ENCODE results near the gene NKD1. TPM values are rescaled to one million over a fixed set of nuclear protein-coding genes. Genes with fewer than 3 reads are reported as not detected.

The NKD1 gene
- total RNA-seq, 1 donor from 2014 or later = 1.5 TPM

DNA sequence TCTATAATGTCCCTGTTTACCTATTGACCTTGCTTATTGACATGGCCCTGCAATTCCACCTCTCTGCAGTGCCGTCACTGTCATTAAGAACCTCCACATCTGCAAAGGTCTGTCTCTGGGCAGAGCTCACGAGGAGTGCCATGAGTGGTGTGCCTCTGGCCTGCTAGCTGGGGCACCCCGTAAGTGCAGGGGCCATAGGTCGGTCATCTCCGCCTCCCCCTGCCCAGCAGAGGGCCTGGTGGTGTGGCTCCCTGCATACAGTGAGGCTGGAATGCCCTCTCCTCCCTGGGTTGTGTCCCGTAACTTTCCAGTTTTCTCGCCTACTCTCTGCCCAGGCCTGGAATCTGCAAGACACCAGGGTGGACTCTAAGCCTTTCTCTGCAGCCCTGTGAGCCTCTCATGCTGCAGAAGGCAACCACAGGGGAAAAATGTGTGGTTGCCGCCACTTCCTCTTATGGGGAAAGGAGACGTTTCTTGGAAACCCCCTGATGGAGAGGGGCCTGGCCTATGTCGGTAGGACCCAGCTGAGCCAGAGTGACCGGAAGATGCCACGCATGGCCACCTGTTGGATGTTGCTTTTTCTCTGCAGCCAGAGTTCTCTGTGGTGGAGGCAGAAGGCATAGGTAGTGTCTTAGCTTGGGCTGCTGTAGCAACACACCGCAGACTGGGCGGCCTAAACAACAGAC, 135.6 kb downstream of the NKD1 start:
- intact Hi-C loops (cut with micrococcal nuclease) = loop anchor here (1.0 to 5.0 kb wide), 9 partner anchors 15 to 657 kb away; partner anchors contain the start of genes ADCY7, BRD7, CNEP1R1 and HEATR3

DNA sequence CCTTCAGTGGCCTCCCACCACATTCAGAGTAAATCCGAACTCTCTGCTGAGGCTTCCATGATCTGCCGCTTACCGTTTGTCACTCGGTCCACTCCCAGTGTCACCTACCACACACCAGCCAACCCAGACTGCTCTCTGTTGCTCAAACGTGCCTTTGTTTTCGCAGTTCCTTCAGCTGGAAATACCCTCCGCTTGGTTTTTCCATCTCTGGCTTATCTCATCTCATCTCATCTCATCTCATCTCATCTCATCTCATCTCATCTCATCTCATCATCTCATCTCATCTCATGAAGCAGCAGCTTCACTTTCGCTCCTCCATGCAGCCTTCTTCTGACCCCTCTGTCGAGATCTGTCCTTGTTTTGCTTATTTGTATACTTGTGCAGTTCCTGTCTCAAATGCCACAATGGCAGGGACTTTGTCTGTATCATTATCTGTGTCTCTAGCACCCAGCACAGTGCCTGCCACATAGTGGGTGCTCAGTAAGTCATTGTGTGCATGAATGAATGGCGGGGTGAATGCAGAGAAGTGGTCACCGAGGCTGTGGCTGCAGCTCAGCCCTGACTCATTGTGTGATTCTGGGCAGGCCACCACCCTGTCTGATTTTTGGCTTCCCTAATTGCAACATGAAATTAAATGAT, 136.7 kb downstream of the NKD1 start:
- intact Hi-C loops (cut with micrococcal nuclease) = loop anchor here (1.0 to 5.0 kb wide), 10 partner anchors 14 to 658 kb away; partner anchors contain the start of genes ADCY7, BRD7, CNEP1R1 and HEATR3

DNA sequence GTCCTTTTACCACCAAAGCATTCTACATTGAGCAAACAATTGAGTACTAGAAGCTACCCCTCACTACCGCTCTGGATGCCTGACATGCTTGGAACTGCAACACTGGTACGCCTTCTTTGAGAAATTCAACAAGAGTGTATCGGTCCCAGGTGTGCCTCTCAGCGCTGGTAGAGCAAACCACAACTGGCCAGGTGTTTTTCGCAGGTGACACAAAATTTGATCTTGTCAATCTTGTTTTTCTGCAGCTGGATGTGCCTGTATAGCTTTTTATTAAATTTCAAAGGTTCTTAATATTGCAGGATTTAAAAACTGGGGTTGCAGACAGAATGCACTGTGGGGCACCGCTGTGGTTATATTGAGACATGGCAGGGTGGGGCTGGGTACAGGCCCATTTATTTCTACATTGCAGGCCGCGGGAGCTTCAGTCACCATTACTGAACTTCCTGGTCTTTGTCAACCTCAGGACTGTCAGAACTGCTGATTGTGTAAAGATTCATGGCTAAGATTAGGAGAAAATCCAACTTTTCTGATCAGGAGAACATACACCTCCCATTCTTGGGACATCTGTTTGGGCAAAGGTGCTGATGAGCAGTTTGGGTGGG, 137.4 kb downstream of the NKD1 start:
- intact Hi-C loops (cut with micrococcal nuclease) = loop anchor here (1.0 to 2.0 kb wide), 4 partner anchors 13 to 139 kb away; no protein-coding TSS in a partner anchor

DNA sequence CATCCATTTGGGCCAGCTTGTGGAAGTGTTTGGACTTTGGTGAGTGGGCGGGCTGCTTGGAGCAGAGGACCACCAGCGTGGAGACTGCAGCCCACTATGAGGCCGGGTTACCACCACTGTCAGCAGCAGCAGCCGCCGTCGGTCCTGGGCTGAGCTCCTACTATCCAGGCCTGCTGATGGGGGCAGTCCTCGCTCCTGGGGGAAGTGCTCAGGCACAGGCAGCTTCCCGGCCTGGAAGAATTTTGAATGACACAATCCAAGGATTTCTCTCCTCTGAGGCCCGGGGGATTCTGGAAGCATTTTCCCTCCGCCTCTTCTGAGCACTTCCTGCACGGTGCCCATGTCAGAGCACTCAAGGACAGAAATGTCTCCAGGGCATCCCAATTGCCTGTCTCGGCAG, 139.9 kb downstream of the NKD1 start:
- intact Hi-C loops (cut with micrococcal nuclease) = no loop called here

DNA sequence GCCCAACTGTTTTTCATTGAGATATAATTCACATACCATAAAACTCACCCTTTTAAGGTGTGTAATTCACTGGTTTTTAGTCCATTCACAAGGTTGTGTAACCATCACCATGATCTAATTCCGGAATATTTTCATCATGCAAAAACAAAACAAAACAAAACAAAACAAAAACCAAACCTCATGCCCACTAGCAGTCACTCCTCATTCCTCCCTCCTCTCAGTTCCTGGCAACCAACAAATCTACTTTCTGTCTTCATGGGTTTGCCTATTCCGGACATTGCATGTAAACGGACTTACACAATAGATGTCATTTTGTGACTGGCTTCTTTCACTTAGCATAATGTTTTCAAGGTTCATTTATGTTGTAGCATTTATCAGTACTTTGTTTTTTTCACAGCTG, 140.7 kb downstream of the NKD1 start:
- intact Hi-C loops (cut with micrococcal nuclease) = no loop called here

DNA sequence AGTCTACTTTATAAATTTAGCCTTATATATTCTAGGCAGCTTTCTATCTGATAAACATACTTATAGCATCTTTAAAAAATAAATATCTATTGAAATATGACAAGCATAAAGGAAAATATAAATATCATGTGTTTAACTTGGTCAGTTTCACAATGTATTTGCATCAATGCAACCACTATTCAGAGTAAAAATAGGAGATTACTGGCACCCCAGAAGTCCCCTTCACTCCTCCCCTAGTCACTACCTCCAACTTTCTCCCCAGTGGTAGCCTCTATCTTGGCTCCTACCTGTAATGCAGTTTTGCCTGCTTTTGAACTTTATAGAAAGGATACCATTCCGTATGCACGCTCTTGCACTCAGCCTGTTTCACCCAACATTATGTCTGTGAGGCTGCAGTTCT, 142.0 kb downstream of the NKD1 start:
- intact Hi-C loops (cut with micrococcal nuclease) = no loop called here

DNA sequence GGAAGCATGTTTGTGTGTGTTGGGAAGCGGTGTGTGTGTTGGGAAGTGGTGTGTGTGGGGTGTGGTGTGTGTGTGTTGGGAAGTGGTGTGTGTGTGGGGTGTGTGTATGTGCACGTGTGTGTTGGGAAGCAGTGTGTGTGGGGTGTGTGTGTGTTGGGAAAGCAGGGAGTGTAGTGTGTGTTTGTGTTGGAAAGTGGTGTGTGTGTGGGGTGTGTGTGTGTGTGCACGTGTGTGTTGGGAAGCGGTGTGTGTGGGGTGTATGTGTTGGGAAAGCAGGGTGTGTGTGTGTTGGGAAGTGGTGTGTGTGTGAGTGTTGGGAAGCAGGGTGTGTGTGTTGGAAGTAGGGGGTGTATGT, 144.4 kb downstream of the NKD1 start:
- intact Hi-C loops (cut with micrococcal nuclease) = no loop called here

DNA sequence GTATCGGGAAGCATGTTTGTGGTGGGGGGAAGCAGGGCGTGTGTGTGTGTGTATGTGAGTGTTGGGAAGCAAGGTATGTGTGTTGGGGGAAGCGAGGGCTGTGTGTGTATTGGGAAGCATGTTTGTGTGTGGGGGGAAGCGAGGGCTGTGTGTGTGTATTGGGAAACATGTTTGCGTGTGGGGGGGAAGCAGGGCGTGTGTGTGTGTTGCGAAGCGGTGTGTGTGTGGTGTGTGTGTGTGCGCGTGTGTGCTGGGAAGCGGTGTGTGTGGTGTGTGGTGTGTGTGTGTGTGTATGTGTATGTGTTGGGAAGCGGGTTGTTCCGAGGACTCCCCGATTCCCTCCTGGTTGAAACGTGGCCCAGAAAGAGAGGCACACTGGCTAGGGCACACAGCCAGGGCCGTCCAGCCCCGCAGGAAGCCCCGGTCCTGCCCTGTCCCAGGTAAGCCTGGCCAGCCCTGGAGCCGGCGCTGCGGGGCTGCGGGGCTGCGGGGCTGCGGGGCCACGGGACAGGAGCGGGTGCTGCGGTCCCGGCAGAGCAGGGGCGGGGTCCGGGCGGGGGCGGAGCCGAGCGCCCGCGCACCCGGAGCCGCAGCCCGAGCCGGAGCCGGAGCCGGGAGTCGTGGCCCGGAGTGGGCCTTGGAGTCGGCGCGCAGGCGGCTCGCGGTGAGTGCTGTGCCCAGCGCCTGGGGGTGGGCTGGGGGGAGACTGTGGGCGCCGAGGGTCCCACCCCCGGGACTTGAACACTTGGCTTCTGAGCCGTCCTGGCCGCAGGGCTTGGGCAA, 145.0 kb downstream of the NKD1 start, which contains the start of gene NOD2:
TSS of gene NOD2 (plus strand) at position 608 of the 783 bp plus-strand sequence. CDS start 5,890 bp downstream, outside the sequence.
- intact Hi-C loops (cut with micrococcal nuclease) = no loop called here

DNA sequence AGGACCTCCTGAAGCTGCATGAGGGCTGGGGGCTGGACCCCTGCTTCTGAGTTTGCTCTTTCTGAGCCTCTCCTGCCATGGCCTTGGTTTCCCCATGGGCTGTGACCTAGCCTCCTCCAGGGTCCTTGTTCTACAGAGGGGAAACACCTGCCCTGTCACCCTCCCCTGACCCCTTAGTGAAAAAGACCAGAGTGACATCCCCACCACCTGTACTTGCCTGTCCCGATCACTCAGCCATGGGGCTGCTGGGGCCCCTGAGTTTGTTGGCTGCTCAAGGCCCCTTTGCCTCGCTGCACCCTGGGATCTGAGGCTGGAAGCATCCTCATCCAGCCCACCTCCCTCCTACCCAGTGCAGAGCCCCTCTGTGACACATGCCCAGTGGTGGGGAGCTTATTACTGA, 146.0 kb downstream of the NKD1 start:
- intact Hi-C loops (cut with micrococcal nuclease) = no loop called here

DNA sequence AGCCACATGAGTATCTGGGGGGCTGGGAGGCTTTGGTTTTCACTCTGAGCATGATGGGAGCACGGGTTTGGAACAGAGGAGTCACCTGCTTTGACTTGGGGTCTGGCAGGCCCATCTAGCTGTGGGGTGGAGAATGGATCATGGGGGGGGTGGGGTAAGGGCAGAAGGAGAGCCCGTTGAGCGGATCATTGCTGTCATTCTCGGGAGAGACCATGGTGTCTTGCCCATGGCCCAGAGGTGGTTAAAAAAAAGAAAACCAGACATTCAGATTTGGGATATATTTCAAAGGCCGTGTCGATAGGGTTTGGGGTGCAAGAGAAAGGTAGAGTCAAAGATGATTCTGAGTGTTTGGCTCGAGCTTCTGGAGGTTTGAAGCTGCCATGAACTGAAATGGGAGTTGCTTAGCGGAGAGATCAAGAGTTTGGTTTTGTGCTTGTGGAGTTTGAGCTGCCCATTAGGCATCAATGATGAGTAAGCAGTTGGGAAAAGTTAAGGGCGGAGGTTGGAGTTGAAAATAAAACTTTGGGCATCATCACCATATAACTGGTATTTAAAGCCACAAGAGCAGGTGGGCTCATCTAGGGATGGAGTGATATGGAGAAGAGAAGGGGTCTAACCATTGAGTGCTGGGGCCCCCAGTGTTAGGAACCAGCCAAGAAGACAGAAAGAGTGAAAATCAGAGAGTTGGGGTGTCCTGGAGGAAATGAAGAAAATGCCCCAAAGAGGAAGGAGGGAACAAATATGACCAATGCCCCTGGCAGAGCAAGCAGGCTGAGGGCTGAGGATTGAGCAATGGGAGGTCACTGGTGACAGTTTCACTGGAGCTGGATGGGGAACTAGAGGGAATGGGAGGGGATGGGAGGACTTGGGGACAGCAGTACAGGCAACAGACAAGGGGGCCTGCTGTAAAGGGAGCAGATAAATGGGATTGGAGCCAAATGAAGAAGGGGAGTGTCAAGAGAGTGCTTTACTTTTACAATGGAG, 147.1 kb downstream of the NKD1 start:
- intact Hi-C loops (cut with micrococcal nuclease) = no loop called here

DNA sequence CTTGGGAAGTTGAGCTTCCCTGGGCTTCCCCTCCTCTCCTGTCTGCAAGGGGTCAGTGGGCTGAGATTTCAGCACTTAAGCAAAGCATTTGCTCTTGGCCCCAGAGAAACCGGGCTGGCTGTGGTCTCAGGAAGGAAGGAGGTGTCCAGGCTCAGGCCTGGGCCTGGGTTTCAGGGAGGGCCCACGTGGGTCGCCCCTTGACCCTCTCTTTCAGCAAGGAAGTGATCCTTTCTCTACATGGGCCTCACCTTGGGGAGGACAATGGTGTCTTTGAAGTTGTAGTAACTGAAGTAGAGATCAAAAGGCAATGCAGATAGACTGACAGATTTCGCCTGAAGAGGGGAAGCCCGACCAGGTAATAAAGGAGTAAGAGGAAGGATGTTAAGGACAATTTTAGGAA, 147.9 kb downstream of the NKD1 start:
- intact Hi-C loops (cut with micrococcal nuclease) = no loop called here

DNA sequence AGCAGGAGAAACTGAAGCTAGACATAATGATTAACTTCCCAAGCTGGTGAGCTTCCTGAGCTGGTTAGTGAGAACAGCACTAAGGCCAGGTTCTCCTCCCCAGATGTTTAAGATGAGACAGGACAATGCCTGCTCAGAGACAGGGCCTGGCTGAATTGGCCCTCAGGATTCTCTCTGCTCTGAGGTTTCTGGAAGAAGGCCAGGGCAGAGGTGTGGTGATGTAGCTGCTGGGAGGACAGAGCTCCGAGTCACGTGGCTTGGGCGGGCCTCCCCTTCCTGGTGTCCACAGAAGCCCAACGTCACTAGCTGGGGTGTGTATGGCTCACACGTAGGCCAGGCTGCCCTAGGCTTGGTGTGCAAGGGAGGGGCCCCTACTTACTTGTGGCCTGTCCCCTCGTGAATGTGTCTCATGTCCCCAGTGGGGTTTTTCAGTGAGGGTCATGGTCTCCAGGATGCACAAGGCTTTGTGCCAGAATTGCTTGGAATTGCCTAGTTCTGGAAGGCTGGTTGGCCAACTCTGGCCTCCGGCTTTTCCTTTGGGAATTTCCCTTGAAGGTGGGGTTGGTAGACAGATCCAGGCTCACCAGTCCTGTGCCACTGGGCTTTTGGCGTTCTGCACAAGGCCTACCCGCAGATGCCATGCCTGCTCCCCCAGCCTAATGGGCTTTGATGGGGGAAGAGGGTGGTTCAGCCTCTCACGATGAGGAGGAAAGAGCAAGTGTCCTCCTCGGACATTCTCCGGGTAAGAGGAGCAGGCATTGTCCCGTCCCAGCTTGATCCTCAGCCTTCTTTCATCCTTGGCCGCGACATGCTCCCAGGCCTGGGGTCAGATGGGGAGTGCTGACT, 148.6 kb downstream of the NKD1 start:
- intact Hi-C loops (cut with micrococcal nuclease) = no loop called here

DNA sequence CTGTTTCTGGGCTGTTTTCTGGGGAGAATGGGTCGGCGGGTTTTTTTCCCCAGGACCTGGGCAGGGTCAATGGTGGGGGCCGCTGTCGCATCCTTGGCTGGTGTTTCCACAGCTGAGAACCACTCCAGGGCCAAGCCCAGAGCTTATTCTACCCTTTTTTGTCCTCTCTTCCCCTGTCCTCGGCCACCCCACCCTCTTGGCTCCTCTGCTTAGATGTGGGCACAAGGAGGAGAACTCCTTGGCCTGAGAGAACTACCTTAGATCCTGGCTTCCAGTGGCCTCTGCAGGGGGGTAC, 149.2 kb downstream of the NKD1 start:
- intact Hi-C loops (cut with micrococcal nuclease) = no loop called here

DNA sequence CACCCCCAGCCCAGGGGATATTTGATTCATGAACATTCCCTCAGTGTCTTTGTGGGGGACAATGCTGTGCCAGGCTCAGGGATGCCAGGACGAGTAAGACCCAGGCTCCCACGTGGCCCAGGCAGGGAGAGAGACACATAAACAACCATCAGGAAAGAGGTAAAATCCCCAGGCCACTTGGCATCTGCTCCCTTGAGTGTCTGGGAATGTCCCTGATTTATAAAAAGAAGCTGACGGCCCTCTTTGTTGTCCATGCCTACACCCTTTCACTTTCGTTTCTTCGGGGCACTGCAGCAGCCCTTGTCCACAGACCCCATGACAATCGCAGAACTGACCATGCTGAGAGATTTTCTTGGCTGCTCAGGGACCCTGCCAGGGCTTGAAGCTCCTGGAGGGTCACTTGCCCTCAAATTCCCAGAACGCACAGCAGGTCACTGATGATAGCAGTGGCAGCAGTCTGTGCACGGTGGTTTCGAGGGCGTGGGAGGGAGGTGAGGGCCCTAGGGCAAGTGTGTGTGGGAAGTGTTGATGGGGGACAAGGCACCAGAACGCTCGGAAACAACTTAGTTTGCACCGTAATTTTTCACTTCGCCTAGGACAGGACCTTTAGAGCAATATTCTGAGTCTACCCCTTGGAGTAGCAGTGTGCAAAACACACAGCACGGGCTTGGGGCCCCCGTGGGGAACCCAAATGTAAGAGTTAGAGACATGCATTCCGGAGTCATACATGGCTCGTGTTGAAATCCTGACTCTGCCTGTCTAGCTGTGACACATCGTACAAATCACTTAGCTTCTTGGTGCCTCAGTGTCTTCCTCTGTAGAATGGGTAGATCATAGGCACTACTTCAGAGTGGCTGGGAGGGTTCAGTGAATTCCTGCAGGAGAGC, 149.9 kb downstream of the NKD1 start:
- intact Hi-C loops (cut with micrococcal nuclease) = loop anchor here (2.0 kb wide), 1 partner anchor 13 kb away; no protein-coding TSS in a partner anchor

Data from T-helper 1 cell treated with Interleukin-12 subunit alpha and Interleukin-12 subunit beta and Interleukin-4 antibody, amounts not matched to agents 30 ng/mL and 1 ng/mL, for 36 hours (primary cell).